Measurements from ENCODE around the gene MAP4. TPM values are rescaled to one million over a fixed set of nuclear protein-coding genes. Genes with fewer than 3 reads are reported as not detected.

MAP4 gene
- total RNA-seq, 4 donors from 2014 or later, result 597 to 976 (median 687) TPM

- peak in 3 of 5 experiments; percentile 23 to 32 (median 29) for TF ChIP-seq CTCF (IDR thresholded peaks at IDR 0.05 in 4 of 5, conservative IDR thresholded peaks at IDR 0.05 in 1 of 5)
- no peak for TF ChIP-seq POLR2A (IDR thresholded peaks at IDR 0.05)
- Histone ChIP-seq H3K36me3 (peaks cover 2 to 93% of the 10 kb centered on the region in 2 donors), H3K4me1 (peaks cover 0 to 4% of the 10 kb centered on the region in 2 donors)
Measured at GRCh38 chr3:47849699-47850563, 166.3 kb downstream of the MAP4 start.

GRCh38 chr3:47849186-47849698, 167.0 kb downstream of the MAP4 start:
- H3K27me3 ChIP-seq, result no peaks in the 10 kb centered on the region
- H3K27ac ChIP-seq, result peak overlapping the region in 1 of 4 donors; percentile 90
- intact Hi-C loops (cut with DNase I; ENCODE audit: low total_unique reads) (no loop called here), in situ Hi-C loops (cut with MboI; ENCODE audit: low sequenced_read_pairs in 4 of 4) (no loop called here)
- DNase-seq (no peak), ATAC-seq (peak in 1 of 2 donors; percentile 5)
- H3K4me3 ChIP-seq, result no peak overlapping the region
- H3K4me1 ChIP-seq, result no peaks in the 10 kb centered on the region
- H3K36me3 ChIP-seq, result peaks cover 0 to 93% of the 10 kb centered on the region in 2 donors
- TF ChIP-seq CTCF (IDR thresholded peaks at IDR 0.05 in 4 of 5, conservative IDR thresholded peaks at IDR 0.05 in 1 of 5) (no peak), POLR2A (IDR thresholded peaks at IDR 0.05) (no peak)
- H3K9me3 ChIP-seq, result no peaks in the 10 kb centered on the region

More at GRCh38 chr3:47849699-47850563, 166.3 kb downstream of the MAP4 start:
- in situ Hi-C loops (cut with MboI; ENCODE audit: low sequenced_read_pairs in 4 of 4) (no loop called here), intact Hi-C loops (cut with DNase I; ENCODE audit: low total_unique reads) (no loop called here)
- DNase-seq (no peak), ATAC-seq (peak in 1 of 2 donors; percentile 14)
- H3K27me3 ChIP-seq, result no peaks in the 10 kb centered on the region
- H3K9me3 ChIP-seq, result no peaks in the 10 kb centered on the region
- peak overlapping the region in 2 of 4 donors; percentile 1 to 90 for H3K27ac ChIP-seq
- H3K4me3 ChIP-seq, result no peak overlapping the region

- H3K4me1 ChIP-seq, result no peaks in the 10 kb centered on the region
- H3K27ac ChIP-seq, result peak overlapping the region in 1 of 4 donors; percentile 90
- no peak overlapping the region for H3K4me3 ChIP-seq
- peaks cover 0 to 89% of the 10 kb centered on the region in 2 donors for H3K36me3 ChIP-seq
- ATAC-seq (peak in 1 of 2 donors; percentile 0), DNase-seq (no peak)
- in situ Hi-C loops (cut with MboI; ENCODE audit: low sequenced_read_pairs in 4 of 4) (no loop called here), intact Hi-C loops (cut with DNase I; ENCODE audit: low total_unique reads) (no loop called here)
- TF ChIP-seq CTCF (IDR thresholded peaks at IDR 0.05 in 4 of 5, conservative IDR thresholded peaks at IDR 0.05 in 1 of 5), result no peak
- TF ChIP-seq POLR2A (IDR thresholded peaks at IDR 0.05), result no peak
- H3K9me3 ChIP-seq, result no peaks in the 10 kb centered on the region
- no peaks in the 10 kb centered on the region for H3K27me3 ChIP-seq
Measured at GRCh38 chr3:47848599-47849117, 167.6 kb downstream of the MAP4 start.

GRCh38 chr3:47847801-47848518, 168.3 kb downstream of the MAP4 start:
- Histone ChIP-seq H3K27me3 (no peaks in the 10 kb centered on the region), H3K9me3 (no peaks in the 10 kb centered on the region), H3K27ac (peak overlapping the region in 2 of 4 donors; percentile 24 to 90), H3K4me3 (no peak overlapping the region), H3K4me1 (no peaks in the 10 kb centered on the region), H3K36me3 (peaks cover 0 to 89% of the 10 kb centered on the region in 2 donors)
- no peak for DNase-seq
- TF ChIP-seq CTCF (IDR thresholded peaks at IDR 0.05 in 4 of 5, conservative IDR thresholded peaks at IDR 0.05 in 1 of 5) (no peak), POLR2A (IDR thresholded peaks at IDR 0.05) (no peak)
- intact Hi-C loops (cut with DNase I; ENCODE audit: low total_unique reads) (no loop called here), in situ Hi-C loops (cut with MboI; ENCODE audit: low sequenced_read_pairs in 4 of 4) (no loop called here)
- no peak for ATAC-seq
